Activated T-cell treated with anti-CD3 and anti-CD28 coated beads for 4 hours (primary cell): ENCODE data around the gene CYB5RL.
"Not testable (repeated sequence)": the region's sequence is repeated elsewhere in the genome, so short reads cannot be mapped to it uniquely, and the experiment has no call there.

Source experiments
- DNase-seq: peaks from one replicate; pipeline ENCODE4 v3.0.0-alpha.2; 2020

The CYB5RL gene

DNA sequence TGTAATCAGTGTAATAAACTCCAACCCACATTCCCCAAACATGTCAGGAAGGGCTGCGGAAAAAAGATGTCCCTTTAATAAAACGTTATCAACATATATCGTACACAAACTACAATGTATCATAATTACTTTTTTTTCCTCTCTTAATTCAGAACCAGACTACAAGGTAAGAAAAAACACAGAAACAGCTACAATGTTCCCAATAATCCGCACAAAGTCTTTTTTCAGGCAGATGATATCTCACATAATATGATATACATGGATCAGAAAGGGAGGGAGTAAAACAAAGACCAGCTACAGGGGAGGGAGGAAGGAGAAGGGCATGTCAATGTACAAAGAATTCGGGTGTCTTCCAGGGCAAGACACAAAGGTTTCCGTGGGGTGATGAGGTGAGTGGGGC is 25.5 kb upstream of the CYB5RL start:
- DNase-seq = no peak

DNA sequence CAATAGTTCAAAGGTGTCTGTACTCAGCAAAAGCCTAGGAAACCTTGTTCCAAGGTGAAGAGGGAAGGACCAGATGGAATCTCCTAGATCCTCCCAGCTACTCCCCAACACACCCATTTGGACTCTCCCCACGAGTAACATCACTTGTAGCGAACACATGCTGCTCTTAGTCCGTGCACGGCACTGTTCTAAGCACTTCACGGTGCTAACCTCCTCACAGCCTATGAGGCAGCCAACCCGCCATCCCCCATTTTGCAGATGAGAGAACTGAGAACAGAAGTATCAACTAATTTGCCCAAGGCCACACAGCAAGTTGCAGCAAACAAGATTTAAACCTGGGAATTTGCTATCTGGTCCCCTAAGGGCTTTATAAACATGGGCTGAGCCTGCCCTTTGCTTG is 24.4 kb upstream of the CYB5RL start:
- DNase-seq = no peak

GRCh38 chr1:54223441-54224202 is 23.8 kb upstream of the CYB5RL start:
- no peak for DNase-seq

- no peak for DNase-seq
Measured at GRCh38 chr1:54222711-54223110, 22.9 kb upstream of the CYB5RL start.

- DNase-seq = no peak
Measured at GRCh38 chr1:54221867-54222484, 22.1 kb upstream of the CYB5RL start.

GRCh38 chr1:54221113-54221834 is 21.4 kb upstream of the CYB5RL start:
- no peak for DNase-seq

DNA sequence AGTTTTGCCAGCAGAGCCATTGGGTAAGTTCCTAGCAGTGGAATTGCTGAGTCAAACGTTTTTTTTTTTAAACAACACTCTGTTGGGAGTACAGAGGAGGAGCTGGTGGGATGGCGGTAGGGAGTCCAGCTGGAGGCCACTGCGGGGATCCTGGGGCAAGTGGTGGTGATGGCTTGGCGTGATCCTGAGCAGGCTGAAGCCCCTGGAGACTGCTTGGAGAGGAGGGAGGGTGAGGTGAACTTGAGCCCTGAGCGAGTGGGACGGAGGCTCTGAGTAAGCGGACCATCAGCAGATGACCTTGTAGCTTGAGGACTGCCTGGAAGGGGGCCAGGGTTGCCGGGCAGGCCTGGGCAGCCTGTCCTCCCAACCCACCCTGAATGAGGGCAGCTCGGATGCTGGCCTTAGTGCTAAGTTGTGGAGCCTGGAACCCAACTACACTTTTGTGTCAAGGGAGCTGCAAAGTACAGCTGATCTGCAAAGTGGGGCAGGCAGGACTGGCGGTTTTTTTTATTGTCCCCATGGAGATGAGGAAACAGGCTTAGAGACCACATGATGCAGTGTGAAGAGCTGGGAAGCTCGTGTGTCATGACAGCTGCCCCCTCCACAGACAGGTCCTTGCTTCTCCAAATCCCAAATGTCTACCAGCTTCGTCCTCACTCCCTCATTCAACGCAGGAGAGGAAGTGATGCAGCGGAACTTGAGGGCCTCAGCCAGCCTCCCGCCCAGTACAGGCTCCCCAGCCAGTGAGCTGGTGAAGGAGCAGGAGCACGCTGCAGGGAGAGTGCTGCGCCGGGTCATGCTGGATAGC is 20.4 kb upstream of the CYB5RL start:
- no peak for DNase-seq

DNA sequence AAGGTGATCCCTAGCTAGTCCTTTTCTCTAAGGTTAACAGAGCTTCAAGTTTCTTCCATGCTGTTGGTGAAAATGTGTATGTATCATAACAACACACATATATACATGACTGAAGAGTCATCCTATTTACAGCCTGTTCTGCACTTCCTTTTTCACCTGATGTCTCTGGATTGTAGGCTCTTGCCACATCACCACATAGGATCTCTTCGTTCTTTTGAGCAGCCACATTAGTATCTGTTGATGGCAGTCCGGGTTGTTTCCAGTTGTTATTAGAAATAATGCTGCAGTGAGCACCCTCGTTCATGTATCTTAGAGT is 19.8 kb upstream of the CYB5RL start:
- DNase-seq = no peak

DNA sequence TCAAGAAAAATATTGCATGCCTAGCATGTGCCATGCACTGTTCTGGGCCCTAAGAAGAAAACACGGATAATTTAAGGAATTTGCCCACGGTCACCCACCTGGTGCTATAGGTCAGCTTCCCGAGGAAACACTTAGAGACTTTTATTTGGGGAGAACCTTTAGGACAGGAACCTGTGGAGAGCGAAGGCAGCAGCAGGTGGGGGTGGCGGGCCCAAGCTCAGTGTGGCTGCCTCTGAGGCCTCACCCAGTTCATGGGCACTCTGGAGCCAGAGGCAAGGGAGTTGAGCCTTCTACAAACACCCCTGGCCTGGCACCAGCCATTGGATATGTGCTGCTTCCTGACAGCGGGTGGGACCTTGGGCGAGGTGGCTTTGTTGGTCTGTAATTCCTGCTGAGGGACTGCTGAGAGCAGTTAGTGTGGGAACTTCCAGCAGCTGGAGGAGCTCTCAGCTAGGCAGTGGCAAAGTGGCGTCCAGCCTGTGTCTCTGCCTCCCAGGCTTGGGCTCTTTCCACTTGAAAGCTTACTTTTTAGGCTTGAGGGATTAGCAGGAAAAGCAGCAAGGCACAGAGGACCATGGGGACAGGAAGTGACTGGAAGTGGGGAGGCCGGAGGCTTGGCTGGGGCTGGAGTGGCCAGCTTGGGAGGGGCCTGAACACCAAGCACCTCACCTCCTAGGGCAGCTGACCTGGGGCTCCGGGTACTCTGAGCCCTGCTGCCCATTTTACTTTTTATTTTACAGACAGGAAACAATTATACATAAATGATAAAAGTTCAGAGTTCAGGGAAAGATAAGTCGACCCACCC is 19.3 kb upstream of the CYB5RL start:
- DNase-seq = no peak

DNA sequence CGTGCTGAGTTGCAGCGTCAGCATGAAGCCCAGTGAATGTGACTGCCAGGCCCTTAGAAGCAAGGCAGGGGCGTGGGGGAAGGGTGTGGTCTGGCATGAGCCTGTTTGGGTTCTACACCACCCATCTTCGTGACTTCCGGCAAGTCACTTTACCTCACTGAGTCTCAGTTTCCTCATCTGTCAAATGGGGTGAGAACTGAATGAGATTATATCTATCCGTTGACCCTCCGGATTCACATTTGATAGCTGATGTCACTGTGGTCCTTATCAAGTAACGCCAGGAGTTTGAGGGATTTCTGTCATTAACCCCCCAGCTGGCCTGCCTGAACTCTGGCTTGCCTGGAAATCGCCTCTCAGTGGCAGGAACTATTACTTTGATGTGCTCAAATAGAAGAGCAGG is 15.7 kb upstream of the CYB5RL start:
- no peak for DNase-seq

GRCh38 chr1:54212872-54213271 is 13.0 kb upstream of the CYB5RL start:
- DNase-seq = no peak

DNA sequence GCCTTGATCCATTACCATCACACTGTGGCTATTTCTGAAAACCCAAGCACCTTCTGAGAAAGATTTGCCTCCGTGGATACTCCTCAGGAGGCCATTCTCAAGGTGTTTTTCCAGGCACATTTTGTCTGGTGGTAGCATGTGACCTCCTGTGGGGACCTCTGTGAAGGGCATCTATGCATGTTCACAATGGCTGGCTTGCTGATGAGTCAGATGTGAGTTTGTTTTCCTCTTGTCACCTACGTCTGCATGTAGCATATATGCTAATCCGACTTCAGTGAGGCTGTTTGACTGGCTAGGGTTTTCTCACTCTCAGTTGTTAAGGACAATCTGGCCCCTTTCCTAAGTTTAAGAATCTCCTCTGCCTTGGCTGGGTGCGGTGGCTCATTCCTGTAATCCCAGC is 8.1 kb upstream of the CYB5RL start:
- not testable (repeated sequence) for DNase-seq

DNA sequence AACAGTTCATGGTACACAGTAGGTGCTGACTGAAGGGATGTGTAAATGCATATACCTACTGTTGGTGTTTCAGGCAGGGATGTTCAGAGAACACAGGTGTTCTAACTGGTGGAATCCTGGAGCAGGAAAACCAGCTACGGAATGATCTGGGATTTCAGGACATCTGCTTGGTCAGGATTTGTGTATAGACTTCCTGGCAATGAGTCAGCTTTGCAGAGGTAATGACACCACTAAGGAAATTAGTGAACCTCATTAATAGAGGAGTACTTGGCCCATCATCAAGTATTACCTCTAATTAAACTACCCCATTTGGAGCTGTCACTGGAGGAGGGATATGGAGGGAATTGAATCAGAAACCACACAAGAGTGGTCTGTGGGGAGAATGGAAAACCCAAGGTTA is 7.5 kb upstream of the CYB5RL start:
- DNase-seq = no peak

GRCh38 chr1:54204199-54204598 is 4.4 kb upstream of the CYB5RL start:
- DNase-seq = no peak

- no peak for DNase-seq
Measured at GRCh38 chr1:54200519-54200997, 728 bp upstream of the CYB5RL start.

DNA sequence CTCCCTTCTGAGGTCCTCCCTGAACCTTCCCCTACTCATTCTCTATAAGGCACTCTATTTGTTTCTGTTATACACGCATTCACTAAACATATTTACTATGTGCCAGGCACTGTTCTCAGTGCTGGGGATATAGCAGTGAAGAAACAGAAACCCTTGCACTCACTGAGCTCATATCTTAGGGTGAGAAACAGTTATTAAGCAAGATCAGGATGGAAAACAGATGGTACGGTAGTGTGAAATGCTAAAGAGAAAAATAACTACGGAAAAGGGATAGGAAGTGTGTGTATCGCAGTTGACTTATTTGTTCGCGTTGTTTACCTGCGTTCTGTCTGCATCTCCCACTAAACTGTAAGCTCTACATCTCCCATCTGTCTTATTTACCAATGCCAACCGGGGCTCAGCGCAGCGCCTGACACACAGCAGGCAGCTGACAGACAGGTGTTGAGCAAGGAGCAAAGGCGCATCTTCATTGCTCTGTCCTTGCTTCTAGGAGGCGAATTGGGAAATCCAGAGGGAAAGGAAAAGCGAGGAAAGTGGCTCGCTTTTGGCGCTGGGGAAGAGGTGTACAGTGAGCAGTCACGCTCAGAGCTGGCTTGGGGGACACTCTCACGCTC is 572 bp downstream of the CYB5RL start:
- no peak for DNase-seq

DNA sequence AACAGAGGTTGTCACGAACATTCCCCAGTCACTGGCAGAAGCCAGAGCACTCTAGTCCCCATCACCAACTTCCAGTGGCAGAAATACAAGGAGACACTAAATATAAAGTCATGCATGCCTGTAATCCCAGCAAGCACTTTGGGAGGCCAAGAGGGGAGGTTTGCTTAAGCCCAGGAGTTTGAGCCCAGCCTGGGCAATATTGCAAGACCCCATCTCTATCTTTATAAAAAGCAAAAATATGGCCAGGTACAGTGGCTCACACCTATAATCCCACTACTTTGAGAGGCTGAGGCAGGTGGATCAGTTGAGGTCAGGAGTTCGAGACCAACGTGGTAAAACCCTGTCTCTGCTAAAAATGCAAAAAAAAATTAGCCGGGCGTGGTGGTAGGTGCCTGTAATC is 6.4 kb downstream of the CYB5RL start:
- DNase-seq = no peak

DNA sequence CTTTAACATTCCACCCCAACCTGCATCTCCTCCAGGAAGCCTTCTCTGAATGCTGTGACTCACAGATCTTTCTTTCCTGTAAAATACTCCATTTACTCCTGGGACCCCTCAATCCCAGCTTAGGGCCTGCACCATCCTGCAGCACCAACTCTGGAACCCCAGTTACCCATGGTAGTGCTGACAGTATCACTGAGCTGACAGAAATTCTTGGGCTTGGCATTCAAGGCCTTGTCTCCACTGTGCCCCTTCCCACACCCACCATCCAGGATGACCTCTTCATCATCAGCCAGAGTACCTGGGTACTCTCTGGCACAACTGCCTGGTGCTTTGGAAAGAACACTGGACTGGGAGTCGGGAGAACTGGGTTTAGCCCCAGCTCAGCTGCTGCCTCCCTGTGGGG is 8.3 kb downstream of the CYB5RL start:
- no peak for DNase-seq

DNA sequence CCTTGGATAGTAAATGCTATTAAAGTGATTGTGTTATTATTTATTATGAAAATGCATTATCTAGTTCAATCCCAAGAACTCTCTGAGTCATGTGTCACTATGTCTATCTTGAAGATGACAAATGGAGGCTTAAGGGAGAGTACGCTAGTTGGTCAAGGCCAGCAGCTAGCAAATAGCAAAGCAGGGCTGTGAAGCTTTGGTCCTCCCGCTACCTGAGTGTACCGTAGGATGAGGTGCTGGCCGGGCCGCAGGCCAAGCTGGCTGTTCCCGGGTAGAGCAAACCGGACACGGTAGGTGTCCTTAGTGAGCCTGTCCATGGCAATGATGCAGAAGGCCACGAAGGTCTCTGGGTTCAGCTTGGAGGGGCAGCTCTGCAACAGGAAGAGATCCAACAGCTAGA is 9.3 kb downstream of the CYB5RL start:
- DNase-seq = no peak

DNA sequence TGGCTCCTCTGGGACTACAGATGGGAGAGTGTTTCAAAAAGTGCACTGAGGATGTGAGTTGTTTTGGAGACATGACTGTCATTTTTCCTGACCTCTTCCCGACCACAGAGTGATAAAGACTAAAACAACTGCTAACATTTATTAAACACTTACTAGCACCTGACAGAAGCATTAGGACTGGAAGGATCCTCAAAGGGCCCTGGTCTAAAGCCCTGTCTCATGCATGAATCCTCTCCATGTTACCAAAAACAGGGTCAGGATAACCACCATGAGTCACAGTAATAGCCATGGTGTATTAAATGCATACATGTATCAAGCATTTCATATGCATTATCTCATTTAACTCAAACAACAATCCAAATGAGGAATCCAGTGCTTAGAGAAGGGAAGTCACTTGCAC is 11.5 kb downstream of the CYB5RL start:
- DNase-seq = no peak

GRCh38 chr1:54186056-54186455 is 13.8 kb downstream of the CYB5RL start:
- no peak for DNase-seq
